ENCODE measurements around the gene MUL1. TPM values are rescaled to one million over a fixed set of nuclear protein-coding genes. Genes with fewer than 3 reads are reported as not detected.

The MUL1 gene
- total RNA-seq, 1 experiment from 2014 or later: 24.7 TPM

- no peak overlapping the region for H3K9ac ChIP-seq (ENCODE audit: low read length)
- H3K36me3 ChIP-seq (ENCODE audit: control insufficient read depth in 1 of 2, insufficient read depth in 2 of 2, low read length in 2 of 2): no peaks in the 10 kb centered on the region
- H3K27me3 ChIP-seq (ENCODE audit: insufficient read depth, low read length): 0 out of 2 replicates have a peak, but pooled peaks cover 9% of the 10 kb centered on the region
- no peak overlapping the region for H3K4me2 ChIP-seq (ENCODE audit: low read length)
- no peak overlapping the region for H3K27ac ChIP-seq (ENCODE audit: low read depth, low read length)
- no peaks in the 10 kb centered on the region for H3K9me3 ChIP-seq (ENCODE audit: control insufficient read depth in 1 of 2, insufficient read depth in 1 of 2, low read depth in 1 of 2, low read length in 2 of 2)
- RAD21 ChIA-PET (ENCODE audit: low non-redundant PET in 1 of 2, low total read pairs in 2 of 2, uncharacterized antibody in 2 of 2, unreplicated experiment in 2 of 2): no interaction called here
- H3K4me1 ChIP-seq (ENCODE audit: control insufficient read depth in 1 of 2, insufficient read depth in 2 of 2, low read length in 2 of 2): no peaks in the 10 kb centered on the region
- POLR2A ChIA-PET: no interaction called here
- H3K79me2 ChIP-seq (ENCODE audit: insufficient read depth, low read length): no peaks in the 10 kb centered on the region
- CTCF ChIA-PET: no interaction called here
- H3K4me3 ChIP-seq (replicated peaks in 1 of 2; ENCODE audit: low read depth in 1 of 2, low read length in 2 of 2): no peak overlapping the region
- ATAC-seq (peak; percentile 53; the same call in 1 of the 2 replicates), DNase-seq (ENCODE audit: low read depth, low spot score) (no peak)
- TF ChIP-seq POLR2A (IDR thresholded peaks at IDR 0.05; ENCODE audit: borderline replicate concordance, extremely low read depth, insufficient read depth, insufficient read length) (no peak), ZFX (IDR thresholded peaks at IDR 0.05) (no peak), EZH2phosphoT487 (IDR thresholded peaks at IDR 0.05; ENCODE audit: borderline replicate concordance) (no peak), YY1 (IDR thresholded peaks at IDR 0.05; ENCODE audit: extremely low read depth, insufficient replicate concordance, low read depth, low read length) (no peak), EZH2 (IDR thresholded peaks at IDR 0.05) (no peak), SIN3A (IDR thresholded peaks at IDR 0.05; ENCODE audit: low read depth) (no peak), POLR2AphosphoS5 (IDR thresholded peaks at IDR 0.05; ENCODE audit: low read depth, low read length) (no peak)
- TF ChIP-seq, protein P1, sequence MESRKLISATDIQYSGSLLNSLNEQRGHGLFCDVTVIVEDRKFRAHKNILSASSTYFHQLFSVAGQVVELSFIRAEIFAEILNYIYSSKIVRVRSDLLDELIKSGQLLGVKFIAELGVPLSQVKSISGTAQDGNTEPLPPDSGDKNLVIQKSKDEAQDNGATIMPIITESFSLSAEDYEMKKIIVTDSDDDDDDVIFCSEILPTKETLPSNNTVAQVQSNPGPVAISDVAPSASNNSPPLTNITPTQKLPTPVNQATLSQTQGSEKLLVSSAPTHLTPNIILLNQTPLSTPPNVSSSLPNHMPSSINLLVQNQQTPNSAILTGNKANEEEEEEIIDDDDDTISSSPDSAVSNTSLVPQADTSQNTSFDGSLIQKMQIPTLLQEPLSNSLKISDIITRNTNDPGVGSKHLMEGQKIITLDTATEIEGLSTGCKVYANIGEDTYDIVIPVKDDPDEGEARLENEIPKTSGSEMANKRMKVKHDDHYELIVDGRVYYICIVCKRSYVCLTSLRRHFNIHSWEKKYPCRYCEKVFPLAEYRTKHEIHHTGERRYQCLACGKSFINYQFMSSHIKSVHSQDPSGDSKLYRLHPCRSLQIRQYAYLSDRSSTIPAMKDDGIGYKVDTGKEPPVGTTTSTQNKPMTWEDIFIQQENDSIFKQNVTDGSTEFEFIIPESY (IDR thresholded peaks at IDR 0.05; ENCODE audit: extremely low read depth, insufficient replicate concordance, low read length): no peak
- TF ChIP-seq, protein P2, sequence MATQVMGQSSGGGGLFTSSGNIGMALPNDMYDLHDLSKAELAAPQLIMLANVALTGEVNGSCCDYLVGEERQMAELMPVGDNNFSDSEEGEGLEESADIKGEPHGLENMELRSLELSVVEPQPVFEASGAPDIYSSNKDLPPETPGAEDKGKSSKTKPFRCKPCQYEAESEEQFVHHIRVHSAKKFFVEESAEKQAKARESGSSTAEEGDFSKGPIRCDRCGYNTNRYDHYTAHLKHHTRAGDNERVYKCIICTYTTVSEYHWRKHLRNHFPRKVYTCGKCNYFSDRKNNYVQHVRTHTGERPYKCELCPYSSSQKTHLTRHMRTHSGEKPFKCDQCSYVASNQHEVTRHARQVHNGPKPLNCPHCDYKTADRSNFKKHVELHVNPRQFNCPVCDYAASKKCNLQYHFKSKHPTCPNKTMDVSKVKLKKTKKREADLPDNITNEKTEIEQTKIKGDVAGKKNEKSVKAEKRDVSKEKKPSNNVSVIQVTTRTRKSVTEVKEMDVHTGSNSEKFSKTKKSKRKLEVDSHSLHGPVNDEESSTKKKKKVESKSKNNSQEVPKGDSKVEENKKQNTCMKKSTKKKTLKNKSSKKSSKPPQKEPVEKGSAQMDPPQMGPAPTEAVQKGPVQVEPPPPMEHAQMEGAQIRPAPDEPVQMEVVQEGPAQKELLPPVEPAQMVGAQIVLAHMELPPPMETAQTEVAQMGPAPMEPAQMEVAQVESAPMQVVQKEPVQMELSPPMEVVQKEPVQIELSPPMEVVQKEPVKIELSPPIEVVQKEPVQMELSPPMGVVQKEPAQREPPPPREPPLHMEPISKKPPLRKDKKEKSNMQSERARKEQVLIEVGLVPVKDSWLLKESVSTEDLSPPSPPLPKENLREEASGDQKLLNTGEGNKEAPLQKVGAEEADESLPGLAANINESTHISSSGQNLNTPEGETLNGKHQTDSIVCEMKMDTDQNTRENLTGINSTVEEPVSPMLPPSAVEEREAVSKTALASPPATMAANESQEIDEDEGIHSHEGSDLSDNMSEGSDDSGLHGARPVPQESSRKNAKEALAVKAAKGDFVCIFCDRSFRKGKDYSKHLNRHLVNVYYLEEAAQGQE (IDR thresholded peaks at IDR 0.05; ENCODE audit: low read depth): no peak
- H4K20me1 ChIP-seq (ENCODE audit: insufficient read depth): no peaks in the 10 kb centered on the region
- intact Hi-C loops (cut with micrococcal nuclease): no loop called here
- H3K9me2 ChIP-seq (ENCODE audit: insufficient read depth): no peaks in the 10 kb centered on the region
- H2AFZ ChIP-seq (ENCODE audit: low read depth, low read length, poor library complexity, severe bottlenecking): no peak overlapping the region
- no TSS peak for BruUV-seq (replicated peaks)
Measured at GRCh38 chr1:20458717-20459116, 49.2 kb downstream of the MUL1 start.
